Gastrocnemius medialis (tissue), 4 donors: ENCODE results near the gene MYO1D.

Experiments used
- POLR2A ChIP-seq, 2 donors: fragments of 450-650 bp; IDR thresholded peaks; one replicate each; pipeline ENCODE4 v1.6.1; 2017; ENCODE audit warnings: antibody characterized with exemption in 2 of 2, mild to moderate bottlenecking in 2 of 2, moderate library complexity in 2 of 2
- TF ChIP-seq, protein P1 (sequence below), 5 experiments: fragments of 450-650 bp in 3 of 5; fragments of 200-600 bp in 2 of 5; sonication (generic) in 2 of 5; IDR thresholded peaks in 4 of 5; conservative IDR thresholded peaks in 1 of 5; 1 replicate in 4 of 5; 2 replicates in 1 of 5; pipeline ENCODE4 v1.5.1; 2016 to 2019; ENCODE audit warnings: antibody characterized with exemption in 5 of 5, mild to moderate bottlenecking in 3 of 5, moderate library complexity in 3 of 5

DNA sequence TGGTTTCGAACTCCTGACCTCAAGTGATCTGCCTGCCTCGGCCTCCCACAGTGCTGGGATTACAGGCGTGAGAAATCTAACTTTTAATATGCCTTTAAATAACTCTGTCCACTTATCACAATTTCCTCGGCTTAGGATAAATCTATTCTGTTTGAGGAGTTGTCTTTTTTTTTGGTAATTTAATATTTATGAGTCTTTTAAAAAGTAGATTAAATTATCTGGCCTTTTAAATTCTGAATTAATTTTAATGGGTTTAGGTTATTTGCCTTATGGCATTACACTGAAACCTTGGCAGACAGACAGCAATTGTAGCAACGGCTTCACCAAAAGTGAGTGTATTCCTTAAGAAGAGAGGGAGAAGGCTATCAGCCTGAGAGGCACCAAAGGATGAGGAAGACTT, 66.2 kb downstream of the MYO1D start:
- TF ChIP-seq, protein P1, sequence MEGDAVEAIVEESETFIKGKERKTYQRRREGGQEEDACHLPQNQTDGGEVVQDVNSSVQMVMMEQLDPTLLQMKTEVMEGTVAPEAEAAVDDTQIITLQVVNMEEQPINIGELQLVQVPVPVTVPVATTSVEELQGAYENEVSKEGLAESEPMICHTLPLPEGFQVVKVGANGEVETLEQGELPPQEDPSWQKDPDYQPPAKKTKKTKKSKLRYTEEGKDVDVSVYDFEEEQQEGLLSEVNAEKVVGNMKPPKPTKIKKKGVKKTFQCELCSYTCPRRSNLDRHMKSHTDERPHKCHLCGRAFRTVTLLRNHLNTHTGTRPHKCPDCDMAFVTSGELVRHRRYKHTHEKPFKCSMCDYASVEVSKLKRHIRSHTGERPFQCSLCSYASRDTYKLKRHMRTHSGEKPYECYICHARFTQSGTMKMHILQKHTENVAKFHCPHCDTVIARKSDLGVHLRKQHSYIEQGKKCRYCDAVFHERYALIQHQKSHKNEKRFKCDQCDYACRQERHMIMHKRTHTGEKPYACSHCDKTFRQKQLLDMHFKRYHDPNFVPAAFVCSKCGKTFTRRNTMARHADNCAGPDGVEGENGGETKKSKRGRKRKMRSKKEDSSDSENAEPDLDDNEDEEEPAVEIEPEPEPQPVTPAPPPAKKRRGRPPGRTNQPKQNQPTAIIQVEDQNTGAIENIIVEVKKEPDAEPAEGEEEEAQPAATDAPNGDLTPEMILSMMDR (IDR thresholded peaks at IDR 0.05 in 4 of 5, conservative IDR thresholded peaks at IDR 0.05 in 1 of 5): no peak
- no peak for TF ChIP-seq POLR2A (IDR thresholded peaks at IDR 0.05)
